Stomach (tissue), 9 donors: ENCODE results near the gene ABCA7. TPM values are rescaled to one million over a fixed set of nuclear protein-coding genes. Genes with fewer than 3 reads are reported as not detected.
A peak's percentile ranks its signal among the peaks of the same experiment; 100 is the strongest.

Source experiments
- DNase-seq, 2 donors: peaks; one replicate each; pipeline versions ENCODE4 v3.0.0 to v3.0.0-alpha.2; 2013 to 2019
- H3K27ac ChIP-seq, 5 donors: fragments of 200-600 bp in 4 of 5; sonication (generic) in 4 of 5; one replicate each; pipeline ENCODE4 v1.5.1; 2013 to 2019; ENCODE audit warnings: mild to moderate bottlenecking in 1 of 5, moderate library complexity in 1 of 5
- H3K27me3 ChIP-seq, 3 donors: fragments of 200-600 bp; sonication (generic); one replicate each; pipeline ENCODE4 v1.5.1; 2017 to 2019; ENCODE audit warnings: mixed run types in 1 of 3
- H3K36me3 ChIP-seq, 4 donors: fragments of 200-600 bp; sonication (generic); 1 replicate in 3 of 4; 2 replicates in 1 of 4; pipeline ENCODE4 v1.5.1; 2016 to 2019
- H3K4me1 ChIP-seq, 4 donors: fragments of 200-600 bp; sonication (generic); one replicate each; pipeline ENCODE4 v1.5.1; 2016 to 2019
- H3K4me3 ChIP-seq, 4 donors: fragments of 200-600 bp; sonication (generic) in 3 of 4; one replicate each; pipeline ENCODE4 v1.5.1; 2016 to 2019; ENCODE audit warnings: mild to moderate bottlenecking in 1 of 4
- H3K9me3 ChIP-seq, 4 donors: fragments of 200-600 bp; sonication (generic); one replicate each; pipeline ENCODE4 v1.5.1; 2016 to 2019
- EP300 ChIP-seq: sonication (generic); formaldehyde crosslinking; IDR thresholded peaks from one replicate; pipeline ENCODE4 v1.6.1; 2017; ENCODE audit warnings: antibody characterized with exemption
- POLR2A ChIP-seq, 4 donors: fragments of 450-650 bp; IDR thresholded peaks; one replicate each; pipeline ENCODE4 v1.6.1; 2016; ENCODE audit warnings: antibody characterized with exemption in 4 of 4, control low read depth in 2 of 4, mild to moderate bottlenecking in 1 of 4, moderate library complexity in 1 of 4
- POLR2AphosphoS5 ChIP-seq, 3 donors: sonication (generic); formaldehyde crosslinking; IDR thresholded peaks; one replicate each; pipeline ENCODE4 v1.6.1; 2016; ENCODE audit warnings: antibody characterized with exemption in 3 of 3
- WGBS, 5 donors: extraction: QIAGEN DNeasy Blood & Tissue Kit in 3 of 5; methylation state at CpG; one replicate each; pipeline versions ENCODE4 v1.1.5 to v1.1.7; 2013 to 2018; 5-methylcytosine and 5-hydroxymethylcytosine counted together
- intact Hi-C: fragments of 100-400 bp; cut with DNase I; formaldehyde crosslinking; loops from one replicate; pipeline ENCODE4 v1.15.1; 2023; ENCODE audit warnings: low total_unique reads
- polyA plus RNA-seq, 3 donors: library from polyadenylated mRNA; stranded (reverse); fragments of 200-250 nt; gene quantifications; one replicate each; pipeline ENCODE4 v1.2.3, GENCODE V29; 2013
- total RNA-seq, 5 donors: library from RNA; depleted of rRNA; stranded (reverse); fragments of >200 nt; gene quantifications; one replicate each; pipeline versions ENCODE4 v1.1.0 to v1.2.3, GENCODE V29; 2014 to 2016
- TF ChIP-seq, protein P1 (sequence below), 7 experiments: fragments of 450-650 bp in 4 of 7; fragments of 200-600 bp in 3 of 7; sonication (generic) in 3 of 7; IDR thresholded peaks; one replicate each; pipeline ENCODE4 v1.5.1; 2016 to 2019; ENCODE audit warnings: antibody characterized with exemption in 7 of 7, control low read depth in 2 of 7, mild to moderate bottlenecking in 1 of 7
- donor health status: healthy with polysubstance abuse.
- donor health status: Bipolar disorder and iron deficiency.
- donor health status: healthy.

Gene ABCA7
- total and polyA plus RNA-seq, 8 donors: 5.1 to 144 (median 34.7) TPM

DNA sequence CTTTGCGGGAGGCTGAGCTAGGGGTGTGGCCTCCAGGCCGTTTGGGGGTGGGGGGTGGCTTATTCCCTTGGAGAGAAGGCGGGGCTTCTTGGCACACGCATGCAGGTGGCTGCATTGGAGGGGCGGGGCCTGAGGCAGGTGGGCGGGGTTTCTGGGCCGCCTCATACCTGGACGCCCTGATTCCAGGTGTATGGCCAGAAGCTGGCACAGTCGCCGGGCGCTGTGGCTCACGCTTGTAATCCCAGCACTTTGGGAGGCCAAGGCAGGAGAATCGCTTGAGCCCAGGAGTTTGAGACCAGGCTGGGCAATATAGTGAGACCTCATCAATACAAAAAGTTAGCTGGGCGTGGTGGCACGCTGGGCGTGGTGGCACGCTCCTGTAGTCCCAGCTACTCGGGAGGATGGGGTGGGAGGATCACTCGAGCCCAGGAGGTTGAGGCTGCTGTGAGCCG lies 7.8 kb downstream of the ABCA7 start:
- Histone ChIP-seq H3K4me3 (no peak overlapping the region), H3K9me3 (no peaks in the 10 kb centered on the region), H3K27ac (no peak overlapping the region), H3K36me3 (peaks cover 0 to 26% (median 0%) of the 10 kb centered on the region in 4 donors), H3K4me1 (peaks cover 0 to 12% (median 4%) of the 10 kb centered on the region in 4 donors), H3K27me3 (peaks cover 0 to 3% (median 0%) of the 10 kb centered on the region in 3 donors)
- intact Hi-C loops: loop anchor here (10.0 kb wide), 1 partner anchor 47 kb away; the partner anchor contains the start of gene POLR2E
- TF ChIP-seq POLR2AphosphoS5 (IDR thresholded peaks at IDR 0.05): no peak
- TF ChIP-seq EP300: no peak
- TF ChIP-seq, protein P1, sequence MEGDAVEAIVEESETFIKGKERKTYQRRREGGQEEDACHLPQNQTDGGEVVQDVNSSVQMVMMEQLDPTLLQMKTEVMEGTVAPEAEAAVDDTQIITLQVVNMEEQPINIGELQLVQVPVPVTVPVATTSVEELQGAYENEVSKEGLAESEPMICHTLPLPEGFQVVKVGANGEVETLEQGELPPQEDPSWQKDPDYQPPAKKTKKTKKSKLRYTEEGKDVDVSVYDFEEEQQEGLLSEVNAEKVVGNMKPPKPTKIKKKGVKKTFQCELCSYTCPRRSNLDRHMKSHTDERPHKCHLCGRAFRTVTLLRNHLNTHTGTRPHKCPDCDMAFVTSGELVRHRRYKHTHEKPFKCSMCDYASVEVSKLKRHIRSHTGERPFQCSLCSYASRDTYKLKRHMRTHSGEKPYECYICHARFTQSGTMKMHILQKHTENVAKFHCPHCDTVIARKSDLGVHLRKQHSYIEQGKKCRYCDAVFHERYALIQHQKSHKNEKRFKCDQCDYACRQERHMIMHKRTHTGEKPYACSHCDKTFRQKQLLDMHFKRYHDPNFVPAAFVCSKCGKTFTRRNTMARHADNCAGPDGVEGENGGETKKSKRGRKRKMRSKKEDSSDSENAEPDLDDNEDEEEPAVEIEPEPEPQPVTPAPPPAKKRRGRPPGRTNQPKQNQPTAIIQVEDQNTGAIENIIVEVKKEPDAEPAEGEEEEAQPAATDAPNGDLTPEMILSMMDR (IDR thresholded peaks at IDR 0.05): no peak
- TF ChIP-seq POLR2A (IDR thresholded peaks at IDR 0.05): no peak
- WGBS, 5 donors: 81 to 89% (median 84%) methylated on average over 12 to 20 of the region's 20 CpGs
- peak in 1 of 2 donors; percentile 20 for DNase-seq

DNA sequence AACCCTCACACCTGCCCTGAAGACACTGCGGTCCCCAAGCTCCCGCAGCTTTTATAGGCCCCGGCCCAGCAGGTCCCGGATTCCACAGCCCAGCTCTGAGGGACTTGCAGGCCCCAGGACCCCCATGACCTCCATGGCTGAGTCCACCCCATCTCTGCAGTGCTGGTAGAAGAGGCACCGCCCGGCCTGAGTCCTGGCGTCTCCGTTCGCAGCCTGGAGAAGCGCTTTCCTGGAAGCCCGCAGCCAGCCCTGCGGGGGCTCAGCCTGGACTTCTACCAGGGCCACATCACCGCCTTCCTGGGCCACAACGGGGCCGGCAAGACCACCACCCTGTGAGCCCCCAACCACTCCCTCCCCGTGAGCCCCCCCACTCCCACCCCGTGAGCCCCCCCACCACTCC lies 9.2 kb downstream of the ABCA7 start:
- DNase-seq: no peak
- Histone ChIP-seq H3K27ac (no peak overlapping the region), H3K4me3 (no peak overlapping the region), H3K27me3 (no peaks in the 10 kb centered on the region), H3K36me3 (peaks cover 0 to 23% (median 0%) of the 10 kb centered on the region in 4 donors), H3K4me1 (peaks cover 0 to 8% (median 0%) of the 10 kb centered on the region in 4 donors), H3K9me3 (no peaks in the 10 kb centered on the region)
- 90 to 96% (median 94%) methylated on average over 7 to 17 of the region's 17 CpGs for WGBS, 5 donors
- TF ChIP-seq POLR2A (IDR thresholded peaks at IDR 0.05): no peak
- no peak for TF ChIP-seq POLR2AphosphoS5 (IDR thresholded peaks at IDR 0.05)
- TF ChIP-seq, protein P1 (IDR thresholded peaks at IDR 0.05): no peak
- no peak for TF ChIP-seq EP300
- intact Hi-C loops: loop anchor here (10.0 kb wide), 1 partner anchor 46 kb away; the partner anchor contains the start of gene POLR2E

GRCh38 chr19:1049800-1050199 lies 9.9 kb downstream of the ABCA7 start:
- 60 to 77% (median 65%) methylated on average over 3 to 11 of the region's 11 CpGs for WGBS, 5 donors
- DNase-seq: peak in 1 of 2 donors; percentile 53
- TF ChIP-seq EP300 (no peak), POLR2AphosphoS5 (IDR thresholded peaks at IDR 0.05) (no peak), POLR2A (IDR thresholded peaks at IDR 0.05) (no peak)
- TF ChIP-seq, protein P1 (IDR thresholded peaks at IDR 0.05): no peak

DNA sequence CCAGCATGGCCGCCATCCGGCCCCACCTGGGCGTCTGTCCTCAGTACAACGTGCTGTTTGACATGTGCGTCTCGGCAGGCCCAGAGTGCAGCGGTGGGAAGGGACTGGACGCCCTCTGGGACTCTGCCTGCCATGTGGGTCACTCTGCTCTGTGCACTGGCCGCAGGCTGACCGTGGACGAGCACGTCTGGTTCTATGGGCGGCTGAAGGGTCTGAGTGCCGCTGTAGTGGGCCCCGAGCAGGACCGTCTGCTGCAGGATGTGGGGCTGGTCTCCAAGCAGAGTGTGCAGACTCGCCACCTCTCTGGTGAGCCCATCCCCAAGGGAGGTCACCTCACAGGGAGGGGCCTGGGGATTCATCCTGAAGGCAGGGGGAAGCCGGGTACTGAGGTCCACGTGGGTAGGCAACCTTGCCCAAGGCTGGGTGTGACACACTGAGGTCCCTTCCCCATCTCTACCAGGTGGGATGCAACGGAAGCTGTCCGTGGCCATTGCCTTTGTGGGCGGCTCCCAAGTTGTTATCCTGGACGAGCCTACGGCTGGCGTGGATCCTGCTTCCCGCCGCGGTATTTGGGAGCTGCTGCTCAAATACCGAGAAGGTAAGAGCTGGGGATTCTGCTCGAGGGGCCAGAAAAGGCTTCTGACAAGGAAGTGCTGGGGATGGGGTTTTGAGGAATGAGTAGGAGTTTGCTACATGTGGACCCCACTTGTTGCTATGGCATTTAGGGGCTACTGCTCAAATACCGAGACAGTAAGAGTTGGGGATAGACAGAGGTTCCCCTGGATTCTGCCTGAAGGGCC lies 11.3 kb downstream of the ABCA7 start:
- H3K9me3 ChIP-seq: peaks cover 0 to 6% (median 2%) of the 10 kb centered on the region in 4 donors
- peaks cover 0 to 8% (median 0%) of the 10 kb centered on the region in 4 donors for H3K4me1 ChIP-seq
- no peak overlapping the region for H3K27ac ChIP-seq
- H3K36me3 ChIP-seq: peaks cover 0 to 30% (median under 1%) of the 10 kb centered on the region in 4 donors
- 83 to 91% (median 89%) methylated on average over 23 to 31 of the region's 31 CpGs for WGBS, 5 donors
- no peak overlapping the region for H3K4me3 ChIP-seq
- intact Hi-C loops: no loop called here
- no peaks in the 10 kb centered on the region for H3K27me3 ChIP-seq
- TF ChIP-seq POLR2A (IDR thresholded peaks at IDR 0.05) (no peak), POLR2AphosphoS5 (IDR thresholded peaks at IDR 0.05) (no peak), EP300 (no peak)
- TF ChIP-seq, protein P1 (IDR thresholded peaks at IDR 0.05): no peak
- DNase-seq: no peak

More at GRCh38 chr19:1049800-1050199, 9.9 kb downstream of the ABCA7 start:
- intact Hi-C loops: loop anchor here (10.0 kb wide), 1 partner anchor 45 kb away; the partner anchor contains the start of gene POLR2E
- H3K4me1 ChIP-seq: peaks cover 0 to 8% (median 0%) of the 10 kb centered on the region in 4 donors
- no peak overlapping the region for H3K4me3 ChIP-seq
- H3K27me3 ChIP-seq: no peaks in the 10 kb centered on the region
- H3K9me3 ChIP-seq: no peaks in the 10 kb centered on the region
- H3K27ac ChIP-seq: no peak overlapping the region
- peaks cover 0 to 25% (median 0%) of the 10 kb centered on the region in 4 donors for H3K36me3 ChIP-seq
